GM21717 (cell line): ENCODE measurements around the gene LRRC32.

Experiments
- ATAC-seq: cut with Tn5 transposase; IDR thresholded peaks from one replicate; pipeline ENCODE4 v1.9.1; 2021; ENCODE audit warnings: mild to moderate bottlenecking, moderate library complexity; ENCODE audit not compliant: unreplicated experiment

The LRRC32 gene

DNA sequence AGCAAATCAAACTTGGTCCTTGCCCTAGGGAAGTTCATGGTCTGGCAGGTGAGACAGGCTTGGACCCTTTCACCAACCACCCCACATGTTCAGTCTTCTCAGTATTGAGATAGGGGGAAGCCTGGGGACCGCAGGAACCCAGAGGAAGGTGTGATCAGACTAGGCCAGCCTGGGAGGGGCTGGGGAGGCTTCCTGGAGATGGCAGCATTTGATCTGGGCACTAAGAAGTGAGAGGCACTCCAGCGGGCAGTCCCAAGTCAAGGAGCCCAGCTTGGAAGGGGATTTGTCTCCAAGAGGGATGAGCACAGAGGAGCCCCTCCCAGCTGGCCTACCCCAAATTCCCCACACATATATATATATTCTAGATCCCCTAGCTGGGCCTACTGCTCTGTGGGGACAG is 5.4 kb downstream of the LRRC32 start:
- no peak for ATAC-seq

GRCh38 chr11:76664578-76665061 is 5.9 kb downstream of the LRRC32 start:
- no peak for ATAC-seq

- no peak for ATAC-seq
These were observed 6.6 kb downstream of the LRRC32 start for GRCh38 chr11:76663912-76664440.

- no peak for ATAC-seq
These were observed 7.1 kb downstream of the LRRC32 start for GRCh38 chr11:76663486-76663810.

DNA sequence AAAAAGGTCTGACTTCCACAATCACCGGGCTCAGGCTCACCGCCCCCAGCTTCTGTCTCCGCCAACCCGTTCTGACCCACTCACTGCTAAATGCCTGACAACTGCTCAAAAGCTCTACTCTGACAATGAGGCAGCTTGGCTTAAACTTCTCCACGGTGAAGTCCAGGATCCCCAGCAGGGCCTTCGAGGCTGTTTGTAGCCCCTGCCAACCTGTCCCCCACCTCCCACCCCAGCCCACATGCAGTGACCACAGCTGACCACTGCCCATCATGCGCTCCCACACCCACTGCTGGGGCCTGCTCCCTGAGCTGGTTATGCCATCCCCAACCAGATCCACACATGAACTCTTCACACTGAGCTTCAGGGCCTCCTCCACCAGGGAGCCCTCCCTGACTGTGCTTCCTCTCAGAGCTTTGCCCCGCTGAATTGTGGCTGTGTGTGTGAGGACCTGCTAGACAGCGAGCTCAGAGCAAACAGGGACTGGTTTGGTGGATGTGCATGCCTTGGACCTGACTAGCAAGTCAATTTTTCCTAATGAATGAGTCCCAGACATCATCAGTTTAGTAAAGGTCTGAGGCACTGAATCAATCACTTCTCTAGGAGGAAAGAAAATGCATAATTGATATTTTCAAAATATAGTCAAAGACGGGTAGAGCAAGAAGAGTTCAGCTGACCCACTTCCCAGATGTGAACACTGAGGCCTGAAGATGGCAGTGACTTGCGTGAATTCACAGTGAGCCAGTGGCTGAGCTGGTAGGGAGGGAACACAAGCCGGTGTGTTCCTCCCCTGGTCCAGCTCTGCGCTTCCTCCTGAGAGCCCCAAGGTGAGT is 7.7 kb downstream of the LRRC32 start:
- ATAC-seq, result no peak

GRCh38 chr11:76661834-76662434 is 8.6 kb downstream of the LRRC32 start:
- no peak for ATAC-seq

DNA sequence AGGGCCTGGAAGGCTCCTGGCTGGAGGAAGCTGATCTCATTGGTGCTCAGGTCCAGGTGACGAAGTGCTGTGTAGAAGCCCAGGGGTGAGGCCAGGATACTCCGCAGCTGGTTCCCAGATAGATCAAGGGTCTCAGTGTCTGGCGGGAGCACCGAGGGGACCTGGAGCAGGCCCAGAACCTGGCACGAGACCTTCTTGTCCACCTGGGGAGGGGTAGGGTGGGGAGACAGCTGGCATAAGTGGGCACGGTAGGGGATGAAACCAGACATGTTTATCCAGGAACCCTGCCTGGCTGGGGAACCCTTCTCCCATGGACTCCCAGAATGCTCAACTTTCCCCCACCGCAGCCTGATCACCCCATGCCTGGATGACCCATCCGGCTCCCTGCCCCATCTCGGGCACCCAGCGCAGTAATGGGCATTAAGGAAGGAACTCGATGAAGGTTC is 9.2 kb downstream of the LRRC32 start:
- no peak for ATAC-seq

- ATAC-seq, result no peak
These were observed 9.8 kb downstream of the LRRC32 start for GRCh38 chr11:76660533-76661305.

GRCh38 chr11:76659672-76660532 is 10.6 kb downstream of the LRRC32 start:
- no peak for ATAC-seq

DNA sequence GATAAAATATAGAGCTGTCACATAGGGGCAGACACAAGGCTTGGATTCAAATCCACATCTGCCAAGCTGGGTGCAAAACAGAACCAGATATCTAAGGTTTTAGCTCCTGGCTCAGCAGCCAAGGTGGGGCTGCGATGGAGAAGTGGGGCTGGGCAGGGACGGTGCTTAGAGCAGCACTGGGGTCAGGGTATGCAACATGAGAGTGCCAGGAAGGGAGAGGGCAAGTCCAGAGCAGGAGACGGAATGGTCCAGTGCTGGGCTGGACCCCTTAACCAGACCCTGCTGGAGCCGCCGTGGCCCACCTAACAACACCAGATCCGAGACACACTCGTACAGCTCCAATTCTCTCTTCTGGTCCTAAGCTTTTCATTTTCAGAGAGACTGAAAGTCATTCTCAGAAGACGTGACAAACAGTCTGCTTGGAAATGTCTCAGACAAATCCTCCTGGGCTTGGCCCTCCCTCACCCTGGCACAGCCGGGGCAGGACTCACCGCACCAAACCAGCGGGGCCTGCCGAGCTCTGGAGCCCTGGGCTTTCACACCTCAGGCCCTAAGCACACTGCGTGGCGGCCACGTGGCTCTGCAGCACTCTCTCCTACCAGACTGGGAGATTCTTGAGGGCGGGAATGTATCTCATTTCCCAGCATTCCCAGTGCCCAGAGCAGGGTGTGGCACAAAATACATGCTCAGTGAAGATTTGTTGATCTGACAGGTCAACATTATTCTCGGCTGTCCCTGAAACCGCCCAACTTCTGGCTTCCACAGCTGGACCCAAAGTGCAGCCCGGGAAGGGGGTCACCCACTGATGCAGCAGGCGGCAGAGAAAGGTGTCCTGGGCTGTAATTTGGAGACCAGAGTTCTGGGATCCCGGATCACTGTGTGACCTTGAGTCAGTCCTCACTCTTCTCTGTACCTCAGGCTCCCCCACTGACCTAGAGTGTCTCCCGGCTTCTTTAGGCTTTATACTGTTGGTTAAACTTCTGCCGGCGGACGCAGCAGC is 11.6 kb downstream of the LRRC32 start:
- ATAC-seq, result no peak

GRCh38 chr11:76658231-76658630 is 12.3 kb downstream of the LRRC32 start:
- ATAC-seq, result no peak

GRCh38 chr11:76657187-76658170 is 13.1 kb downstream of the LRRC32 start:
- ATAC-seq, result no peak

- no peak for ATAC-seq
These were observed 13.9 kb downstream of the LRRC32 start for GRCh38 chr11:76656571-76657081.

- no peak for ATAC-seq
These were observed 14.5 kb downstream of the LRRC32 start for GRCh38 chr11:76656050-76656531.

DNA sequence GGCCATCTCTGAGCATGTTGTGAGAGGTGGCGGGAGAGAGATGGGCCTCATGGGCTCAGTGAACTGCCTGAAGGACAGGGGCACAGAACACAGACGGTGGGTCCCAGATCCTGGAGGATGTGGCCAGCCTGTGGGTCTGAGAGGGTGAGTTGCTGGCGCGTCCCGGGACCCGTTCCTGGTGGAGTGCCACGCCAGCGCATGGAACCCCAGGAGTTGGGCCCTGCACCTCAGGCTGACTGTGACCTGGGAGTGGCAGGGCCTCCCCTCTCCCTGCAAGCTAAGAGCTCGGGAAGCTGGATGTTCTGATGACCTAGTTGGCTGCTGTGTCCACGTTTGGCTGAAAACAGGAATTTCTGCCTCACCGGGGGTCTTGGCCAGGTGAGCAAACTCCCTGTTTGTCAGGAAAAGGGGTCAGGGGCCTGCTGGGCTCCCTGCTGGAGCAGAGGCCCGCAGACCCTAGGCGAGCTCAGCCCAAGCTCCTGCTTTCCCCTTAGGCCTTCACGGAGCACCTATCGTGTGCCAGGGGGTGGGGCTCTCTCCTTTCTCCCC is 15.0 kb downstream of the LRRC32 start:
- no peak for ATAC-seq

DNA sequence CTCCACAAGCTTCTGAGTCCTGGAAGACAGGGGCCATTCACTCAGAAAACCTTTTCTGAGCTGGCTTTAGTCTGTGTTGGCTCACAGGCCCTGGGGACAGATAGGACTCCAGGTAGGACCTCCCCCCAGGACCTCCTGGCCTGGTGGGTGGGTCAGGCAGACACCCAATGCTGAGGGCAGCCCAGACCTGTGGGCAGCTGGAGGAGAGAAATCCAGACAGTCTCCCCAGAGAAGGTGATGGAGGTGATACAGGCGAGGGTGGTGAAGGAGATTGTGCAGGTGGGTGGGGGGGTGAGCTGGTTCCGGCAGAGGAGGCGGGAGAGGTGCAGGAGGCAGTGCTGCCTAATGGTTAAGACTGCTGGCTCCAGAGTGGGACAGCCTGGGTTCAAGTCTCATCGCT is 15.6 kb downstream of the LRRC32 start:
- ATAC-seq, result no peak

DNA sequence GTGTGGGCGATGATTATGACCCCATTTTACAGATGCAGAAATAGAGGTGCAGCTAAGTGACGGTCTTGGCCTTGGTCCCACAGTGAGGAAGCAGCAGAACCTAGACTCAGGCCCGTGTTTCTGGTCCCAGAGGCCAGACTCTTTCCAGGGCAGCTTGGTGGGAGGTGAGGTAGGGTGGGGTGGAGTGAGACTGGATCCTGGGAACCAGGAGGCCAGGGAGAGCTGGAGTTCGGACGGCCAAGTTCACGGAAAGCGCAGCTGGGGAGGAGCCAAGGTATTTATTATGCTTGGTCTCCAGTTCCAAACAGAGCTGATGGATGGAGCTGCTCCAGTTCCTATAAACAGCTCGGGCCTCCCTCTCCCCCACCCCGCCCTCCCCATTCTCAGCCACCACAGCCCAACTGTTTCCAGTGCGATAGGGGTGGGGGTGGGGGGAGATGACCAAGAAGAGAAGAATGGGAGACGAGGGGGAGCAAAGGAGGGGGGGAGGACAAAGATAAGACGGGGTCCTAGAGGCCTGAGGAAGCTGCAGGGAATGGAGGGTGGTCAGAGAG is 16.2 kb downstream of the LRRC32 start:
- ATAC-seq, result no peak
